ENCODE data around the gene SFI1. TPM values are rescaled to one million over a fixed set of nuclear protein-coding genes. Genes with fewer than 3 reads are reported as not detected.

SFI1 gene
- total and polyA plus RNA-seq, 3 donors from 2014 or later = 48.8 to 141 (median 129) TPM

DNA sequence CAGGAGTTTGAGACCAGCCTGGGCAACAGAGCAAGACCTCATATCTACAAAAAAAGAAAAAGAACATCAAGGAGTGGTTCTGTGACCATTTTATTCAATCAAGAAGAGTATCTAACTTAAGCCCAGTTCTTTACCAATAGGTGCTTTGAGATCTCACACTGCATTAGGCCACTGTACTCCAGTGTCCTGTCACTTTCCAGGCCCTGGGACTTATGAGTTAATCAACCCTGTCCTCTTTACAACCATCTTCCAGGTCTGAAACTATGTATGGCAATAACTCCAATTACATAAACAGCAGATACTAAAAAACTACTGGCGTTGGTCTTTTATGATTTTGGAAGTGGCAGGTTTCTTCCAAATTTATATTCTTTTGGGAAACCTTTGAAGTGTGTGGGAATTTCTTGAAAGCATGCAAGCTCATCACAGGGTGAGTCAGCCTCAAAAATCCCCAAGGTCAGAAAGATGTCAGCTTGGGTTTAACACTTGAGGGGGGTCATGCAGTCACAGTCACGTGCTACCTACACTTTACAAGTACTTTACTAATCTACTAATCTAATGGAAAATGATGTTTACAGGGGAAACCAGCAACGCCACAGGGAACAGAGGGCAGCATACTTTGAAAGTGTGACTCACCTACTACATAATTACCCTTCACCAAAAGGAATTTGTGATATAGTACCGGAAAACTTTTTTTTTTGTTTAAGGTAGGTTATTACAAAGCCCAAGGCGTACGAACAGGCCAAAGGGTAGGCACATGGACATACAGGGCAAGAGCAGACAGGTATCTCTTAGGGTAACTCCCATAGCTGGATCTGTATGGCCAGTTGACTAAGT is 150.1 kb downstream of the SFI1 start:
- TF ChIP-seq, protein P1, sequence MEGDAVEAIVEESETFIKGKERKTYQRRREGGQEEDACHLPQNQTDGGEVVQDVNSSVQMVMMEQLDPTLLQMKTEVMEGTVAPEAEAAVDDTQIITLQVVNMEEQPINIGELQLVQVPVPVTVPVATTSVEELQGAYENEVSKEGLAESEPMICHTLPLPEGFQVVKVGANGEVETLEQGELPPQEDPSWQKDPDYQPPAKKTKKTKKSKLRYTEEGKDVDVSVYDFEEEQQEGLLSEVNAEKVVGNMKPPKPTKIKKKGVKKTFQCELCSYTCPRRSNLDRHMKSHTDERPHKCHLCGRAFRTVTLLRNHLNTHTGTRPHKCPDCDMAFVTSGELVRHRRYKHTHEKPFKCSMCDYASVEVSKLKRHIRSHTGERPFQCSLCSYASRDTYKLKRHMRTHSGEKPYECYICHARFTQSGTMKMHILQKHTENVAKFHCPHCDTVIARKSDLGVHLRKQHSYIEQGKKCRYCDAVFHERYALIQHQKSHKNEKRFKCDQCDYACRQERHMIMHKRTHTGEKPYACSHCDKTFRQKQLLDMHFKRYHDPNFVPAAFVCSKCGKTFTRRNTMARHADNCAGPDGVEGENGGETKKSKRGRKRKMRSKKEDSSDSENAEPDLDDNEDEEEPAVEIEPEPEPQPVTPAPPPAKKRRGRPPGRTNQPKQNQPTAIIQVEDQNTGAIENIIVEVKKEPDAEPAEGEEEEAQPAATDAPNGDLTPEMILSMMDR (IDR thresholded peaks at IDR 0.05) = no peak
- no peak for TF ChIP-seq POLR2A (IDR thresholded peaks at IDR 0.05)
- no peak for DNase-seq
- WGBS, 2 donors = 71 to 76% methylated on average over 6 of the region's 6 CpGs
- Histone ChIP-seq H3K27me3 (no peaks in the 10 kb centered on the region), H3K4me3 (no peak overlapping the region), H3K27ac (no peak overlapping the region), H3K9me3 (no peaks in the 10 kb centered on the region), H3K36me3 (ENCODE audit: low read depth, missing control alignments) (no peaks in the 10 kb centered on the region), H3K4me1 (no peaks in the 10 kb centered on the region)
- intact Hi-C loops (cut with DNase I; ENCODE audit: low total_unique reads) = no loop called here

DNA sequence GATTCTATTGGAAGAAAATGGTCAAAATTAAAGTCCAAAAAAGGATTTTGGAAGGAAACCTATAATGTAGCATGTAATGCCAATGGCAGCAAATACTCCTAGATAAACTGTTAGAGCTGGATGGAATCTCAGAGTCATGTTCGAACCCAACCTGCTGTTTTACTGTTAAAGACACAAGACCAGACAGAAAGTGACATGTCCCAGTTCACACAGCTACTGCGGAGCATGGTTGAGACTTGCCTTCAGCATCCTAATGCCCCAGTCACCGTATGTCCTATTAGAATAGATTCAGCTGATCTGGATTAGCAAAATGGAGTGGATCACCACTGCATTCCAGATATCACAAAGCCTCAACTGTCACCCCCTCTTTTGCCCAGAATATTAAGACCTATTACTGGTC is 150.7 kb downstream of the SFI1 start:
- no peak for TF ChIP-seq POLR2A (IDR thresholded peaks at IDR 0.05)
- TF ChIP-seq, protein P1 (IDR thresholded peaks at IDR 0.05) = no peak
- Histone ChIP-seq H3K36me3 (ENCODE audit: low read depth, missing control alignments) (no peaks in the 10 kb centered on the region), H3K4me3 (no peak overlapping the region), H3K4me1 (no peaks in the 10 kb centered on the region), H3K9me3 (no peaks in the 10 kb centered on the region), H3K27me3 (no peaks in the 10 kb centered on the region), H3K27ac (no peak overlapping the region)
- 93 to 97% methylated on average over 3 of the region's 3 CpGs for WGBS, 2 donors
- no peak for DNase-seq
- intact Hi-C loops (cut with DNase I; ENCODE audit: low total_unique reads) = no loop called here

DNA sequence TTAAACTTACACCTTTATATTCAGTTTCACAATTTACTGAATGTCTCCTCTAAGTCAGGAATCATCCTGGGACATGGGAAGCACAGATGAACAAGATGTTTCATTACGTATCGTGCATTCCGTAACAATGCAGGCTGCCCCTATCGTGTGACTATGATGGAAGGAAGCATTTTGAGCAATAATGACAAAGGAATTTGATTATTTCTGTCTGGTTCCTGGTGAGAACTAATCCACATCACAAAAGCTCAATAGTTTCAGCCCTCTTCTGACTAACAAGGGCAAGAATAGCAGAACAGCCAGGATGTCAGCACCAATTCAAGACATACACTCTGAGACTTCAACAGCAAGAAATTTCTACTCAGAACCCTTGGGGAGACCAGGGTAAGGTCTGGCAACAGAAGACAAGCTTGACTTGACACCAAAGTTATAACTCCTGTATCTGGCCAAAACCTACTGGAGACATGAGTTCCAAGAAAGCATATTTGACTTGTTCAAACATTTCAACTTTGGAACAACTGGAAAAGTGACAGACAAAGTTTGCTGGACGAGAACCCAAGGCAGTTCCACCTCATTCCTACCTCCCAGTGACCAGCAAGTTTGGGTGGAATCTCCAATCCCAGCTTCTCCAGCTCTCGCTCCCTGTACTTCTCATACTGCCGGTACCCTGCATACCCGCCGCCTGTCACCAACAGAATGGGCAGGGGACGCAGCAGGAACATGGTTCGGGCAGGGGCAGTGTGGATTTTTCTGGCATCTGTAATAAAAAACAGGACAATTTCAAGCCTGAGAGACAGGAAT is 151.4 kb downstream of the SFI1 start:
- Histone ChIP-seq H3K4me1 (no peaks in the 10 kb centered on the region), H3K36me3 (ENCODE audit: low read depth, missing control alignments) (no peaks in the 10 kb centered on the region), H3K27ac (no peak overlapping the region), H3K9me3 (no peaks in the 10 kb centered on the region), H3K27me3 (no peaks in the 10 kb centered on the region), H3K4me3 (no peak overlapping the region)
- WGBS, 2 donors = 87 to 91% methylated on average over 11 of the region's 11 CpGs
- TF ChIP-seq POLR2A (IDR thresholded peaks at IDR 0.05) = no peak
- TF ChIP-seq, protein P1 (IDR thresholded peaks at IDR 0.05) = no peak
- no peak for DNase-seq
- intact Hi-C loops (cut with DNase I; ENCODE audit: low total_unique reads) = no loop called here

DNA sequence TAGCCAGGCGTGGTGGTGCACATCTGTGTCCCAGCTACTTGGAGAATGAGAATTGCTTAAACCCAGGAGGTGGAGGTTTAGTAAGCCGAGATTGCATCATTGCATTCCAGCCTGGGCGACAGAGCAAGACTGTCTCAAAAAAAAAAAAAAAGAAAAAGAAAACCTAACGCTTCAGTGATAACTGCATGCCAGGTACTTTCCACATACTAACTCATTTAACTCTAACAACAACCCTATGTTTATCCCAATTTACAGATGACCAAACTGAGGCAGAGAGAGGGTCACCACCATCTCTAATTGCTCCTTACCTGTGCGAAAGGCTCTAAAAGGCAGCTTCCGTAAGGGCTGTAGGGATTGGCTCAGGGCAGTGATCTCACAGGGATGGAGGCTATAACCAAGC is 154.1 kb downstream of the SFI1 start:
- Histone ChIP-seq H3K4me3 (no peak overlapping the region), H3K4me1 (no peaks in the 10 kb centered on the region), H3K36me3 (ENCODE audit: low read depth, missing control alignments) (no peaks in the 10 kb centered on the region), H3K27ac (no peak overlapping the region), H3K9me3 (no peaks in the 10 kb centered on the region), H3K27me3 (no peaks in the 10 kb centered on the region)
- intact Hi-C loops (cut with DNase I; ENCODE audit: low total_unique reads) = no loop called here
- TF ChIP-seq POLR2A (IDR thresholded peaks at IDR 0.05) = no peak
- TF ChIP-seq, protein P1 (IDR thresholded peaks at IDR 0.05) = no peak
- WGBS, 2 donors = 79 to 90% methylated on average over 6 of the region's 6 CpGs
- no peak for DNase-seq

All from testis (tissue), 3 donors.